Measurements from ENCODE around the gene SUSD4.

DNA sequence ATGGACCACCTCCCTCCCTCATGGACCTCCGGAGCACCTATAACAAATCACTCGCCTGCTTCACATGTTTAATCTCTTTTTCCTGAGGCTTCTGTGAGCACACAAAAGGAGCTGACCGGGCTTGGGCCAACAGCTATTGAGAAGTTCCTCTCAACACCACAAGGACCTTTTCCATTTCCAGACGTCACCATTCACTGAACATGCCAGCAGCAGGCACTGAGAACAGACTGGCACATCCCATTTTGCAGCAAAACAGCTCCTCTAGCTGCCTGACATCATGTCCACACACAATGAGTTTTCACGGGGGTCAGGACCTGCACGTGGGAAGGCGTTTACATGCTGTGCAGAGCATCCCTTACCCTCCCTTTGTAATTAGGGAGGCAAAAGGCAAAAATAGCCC is 11.0 kb downstream of the SUSD4 start:
- TF ChIP-seq, protein P1, sequence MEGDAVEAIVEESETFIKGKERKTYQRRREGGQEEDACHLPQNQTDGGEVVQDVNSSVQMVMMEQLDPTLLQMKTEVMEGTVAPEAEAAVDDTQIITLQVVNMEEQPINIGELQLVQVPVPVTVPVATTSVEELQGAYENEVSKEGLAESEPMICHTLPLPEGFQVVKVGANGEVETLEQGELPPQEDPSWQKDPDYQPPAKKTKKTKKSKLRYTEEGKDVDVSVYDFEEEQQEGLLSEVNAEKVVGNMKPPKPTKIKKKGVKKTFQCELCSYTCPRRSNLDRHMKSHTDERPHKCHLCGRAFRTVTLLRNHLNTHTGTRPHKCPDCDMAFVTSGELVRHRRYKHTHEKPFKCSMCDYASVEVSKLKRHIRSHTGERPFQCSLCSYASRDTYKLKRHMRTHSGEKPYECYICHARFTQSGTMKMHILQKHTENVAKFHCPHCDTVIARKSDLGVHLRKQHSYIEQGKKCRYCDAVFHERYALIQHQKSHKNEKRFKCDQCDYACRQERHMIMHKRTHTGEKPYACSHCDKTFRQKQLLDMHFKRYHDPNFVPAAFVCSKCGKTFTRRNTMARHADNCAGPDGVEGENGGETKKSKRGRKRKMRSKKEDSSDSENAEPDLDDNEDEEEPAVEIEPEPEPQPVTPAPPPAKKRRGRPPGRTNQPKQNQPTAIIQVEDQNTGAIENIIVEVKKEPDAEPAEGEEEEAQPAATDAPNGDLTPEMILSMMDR (IDR thresholded peaks at IDR 0.05; ENCODE audit: poor library complexity): no peak
- TF ChIP-seq EZH2phosphoT487 (IDR thresholded peaks at IDR 0.05; ENCODE audit: low read depth, severe bottlenecking, unreplicated experiment): no peak

Measured in hepatocyte (in vitro differentiated cells).